Activated naive CD8-positive, alpha-beta T cell treated with anti-CD3 and anti-CD28 coated beads, Interleukin-2, amount 50 U/mL, for 16 hours (primary cell): ENCODE results near the gene C11orf86.
"Not testable (repeated sequence)": the region's sequence is repeated elsewhere in the genome, so short reads cannot be mapped to it uniquely, and the experiment has no call there.

Experiments used
- DNase-seq: peaks from one replicate; pipeline ENCODE4 v3.0.0-alpha.2; 2020; ENCODE audit warnings: low read depth, low spot score

The C11orf86 gene

GRCh38 chr11:66989360-66989759 lies 14.3 kb downstream of the C11orf86 start:
- DNase-seq: not testable (repeated sequence)

GRCh38 chr11:66992041-66992440 lies 16.9 kb downstream of the C11orf86 start:
- no peak for DNase-seq

- no peak for DNase-seq
Measured at GRCh38 chr11:66996609-66997273, 21.6 kb downstream of the C11orf86 start.

GRCh38 chr11:66999555-66999954 lies 24.5 kb downstream of the C11orf86 start:
- no peak for DNase-seq

- DNase-seq: no peak
Measured at GRCh38 chr11:67001332-67001731, 26.2 kb downstream of the C11orf86 start.

- DNase-seq: no peak
Measured at GRCh38 chr11:67002297-67002913, 27.3 kb downstream of the C11orf86 start.

GRCh38 chr11:67002921-67003411 lies 27.9 kb downstream of the C11orf86 start:
- DNase-seq: no peak

GRCh38 chr11:67005200-67005599 lies 30.1 kb downstream of the C11orf86 start:
- not testable (repeated sequence) for DNase-seq

GRCh38 chr11:67006029-67006884 lies 31.2 kb downstream of the C11orf86 start:
- no peak for DNase-seq

GRCh38 chr11:67007126-67007525 lies 32.0 kb downstream of the C11orf86 start:
- DNase-seq: no peak

GRCh38 chr11:67010296-67010905 lies 35.3 kb downstream of the C11orf86 start:
- DNase-seq: no peak

- DNase-seq: no peak
Measured at GRCh38 chr11:67013511-67014045, 38.5 kb downstream of the C11orf86 start.

- no peak for DNase-seq
Measured at GRCh38 chr11:67014343-67014742, 39.2 kb downstream of the C11orf86 start.

GRCh38 chr11:67015048-67015447 lies 39.9 kb downstream of the C11orf86 start:
- no peak for DNase-seq

GRCh38 chr11:67016550-67016949 lies 41.4 kb downstream of the C11orf86 start:
- no peak for DNase-seq

- no peak for DNase-seq
Measured at GRCh38 chr11:67020949-67021348, 45.8 kb downstream of the C11orf86 start.

GRCh38 chr11:67022341-67022933 lies 47.3 kb downstream of the C11orf86 start:
- no peak for DNase-seq

GRCh38 chr11:67022961-67023956 lies 48.2 kb downstream of the C11orf86 start, which contains the start of gene SYT12:
Gene SYT12 (plus strand): TSS chr11:67023134. CDS start chr11:67030145, 7,011 bp downstream.
- no peak for DNase-seq

GRCh38 chr11:67023957-67024353 lies 48.9 kb downstream of the C11orf86 start:
- no peak for DNase-seq

GRCh38 chr11:67024410-67024809 lies 49.3 kb downstream of the C11orf86 start:
- DNase-seq: no peak
